Lung (tissue), 12 donors: ENCODE results near the gene MKLN1. TPM values are rescaled to one million over a fixed set of nuclear protein-coding genes. Genes with fewer than 3 reads are reported as not detected.

Experiments used
- ATAC-seq: fragments of 200-7000 bp; cut with Tn5 transposase; one replicate; pipeline ENCODE4 v1.9.1; 2020; ENCODE audit warnings: moderate number of reproducible peaks; ENCODE audit not compliant: insufficient read depth, low FRiP score
- DNase-seq, 3 donors: peaks; one replicate each; pipeline ENCODE4 v3.0.0-alpha.2; 2013 to 2017
- H3K27ac ChIP-seq, 2 donors: one replicate each; pipeline ENCODE4 v1.5.1; 2013; ENCODE audit warnings: mild to moderate bottlenecking in 2 of 2, moderate library complexity in 2 of 2, control low read depth in 1 of 2, inconsistent platforms in 1 of 2, low read depth in 1 of 2, low read length in 1 of 2
- H3K27me3 ChIP-seq, 3 donors: one replicate each; pipeline ENCODE4 v1.5.1; 2013; ENCODE audit warnings: low read length in 2 of 3; ENCODE audit not compliant: control insufficient read depth in 3 of 3, insufficient read depth in 3 of 3
- H3K36me3 ChIP-seq, 4 donors: one replicate each; pipeline ENCODE4 v1.5.1; 2013; ENCODE audit warnings: low read length in 4 of 4, mild to moderate bottlenecking in 1 of 4, moderate library complexity in 1 of 4; ENCODE audit not compliant: control insufficient read depth in 4 of 4, insufficient read depth in 4 of 4
- H3K4me1 ChIP-seq, 5 donors: one replicate each; pipeline ENCODE4 v1.5.1; 2013; ENCODE audit warnings: low read length in 5 of 5, mild to moderate bottlenecking in 2 of 5, moderate library complexity in 1 of 5; ENCODE audit not compliant: control insufficient read depth in 5 of 5, insufficient read depth in 5 of 5
- H3K4me3 ChIP-seq: one replicate; pipeline ENCODE4 v1.5.1; 2013; ENCODE audit warnings: mild to moderate bottlenecking, control low read depth, moderate library complexity
- H3K9ac ChIP-seq, 2 donors: one replicate each; pipeline ENCODE4 v1.5.1; 2013; ENCODE audit warnings: low read length in 2 of 2, control low read depth in 1 of 2; ENCODE audit not compliant: insufficient read depth in 1 of 2
- H3K9me3 ChIP-seq, 4 donors: one replicate each; pipeline ENCODE4 v1.5.1; 2013; ENCODE audit warnings: low read length in 3 of 4, mild to moderate bottlenecking in 1 of 4, moderate library complexity in 1 of 4; ENCODE audit not compliant: control insufficient read depth in 4 of 4, insufficient read depth in 3 of 4
- CTCF ChIP-seq: IDR thresholded peaks from 2 replicates; pipeline ENCODE4 v1.5.1; 2012; ENCODE audit warnings: mild to moderate bottlenecking; ENCODE audit errors: control extremely low read depth, extremely low read depth
- WGBS, 2 donors: extraction: QIAGEN DNeasy Blood & Tissue Kit; methylation state at CpG; one replicate each; pipeline ENCODE4 v1.1.7; 2013; 5-methylcytosine and 5-hydroxymethylcytosine counted together
- polyA plus RNA-seq, 2 donors: library from polyadenylated mRNA; stranded (reverse); fragments of 200-250 nt; gene quantifications; one replicate each; pipeline ENCODE4 v1.2.1, GENCODE V29; 2013
- total RNA-seq, 2 donors: library from RNA; depleted of rRNA in 1 of 2; stranded (reverse); fragments of >200 nt in 1 of 2; gene quantifications; one replicate each; pipeline ENCODE4 v1.2.1, GENCODE V29; 2014 to 2021
- donor health status: control.
- donor health status: control.
- donor health status: Bipolar disorder and iron deficiency.
- donor health status: healthy.
- donor health status: DM: yes; HTN: yes; CAD: no.

Gene MKLN1
- total and polyA plus RNA-seq, 4 donors: 11.6 to 135 (median 27.4) TPM

- Histone ChIP-seq H3K27ac (peak overlapping the region; percentile 38 to 80), H3K27me3 (no peaks in the 10 kb centered on the region), H3K4me3 (no peak overlapping the region), H3K36me3 (no peaks in the 10 kb centered on the region), H3K9me3 (peaks cover 0 to 1% (median 0%) of the 10 kb centered on the region in 4 donors), H3K4me1 (peaks cover 0 to 20% (median 0%) of the 10 kb centered on the region in 5 donors), H3K9ac (no peak overlapping the region)
- ATAC-seq: no peak
- TF ChIP-seq CTCF: no peak
- no peak for DNase-seq
- 70 to 73% methylated on average over 10 of the region's 10 CpGs for WGBS, 2 donors
Observed at GRCh38 chr7:131532570-131533091, 205.0 kb downstream of the MKLN1 start.

GRCh38 chr7:131533151-131533559, 205.5 kb downstream of the MKLN1 start:
- H3K9me3 ChIP-seq: peaks cover 0 to 1% (median 0%) of the 10 kb centered on the region in 4 donors
- no peaks in the 10 kb centered on the region for H3K36me3 ChIP-seq
- 65 to 79% methylated on average over 8 to 9 of the region's 9 CpGs for WGBS, 2 donors
- H3K27me3 ChIP-seq: no peaks in the 10 kb centered on the region
- no peak for DNase-seq
- peaks cover 0 to 23% (median 0%) of the 10 kb centered on the region in 5 donors for H3K4me1 ChIP-seq
- ATAC-seq: no peak
- no peak overlapping the region for H3K9ac ChIP-seq
- TF ChIP-seq CTCF: no peak
- H3K27ac ChIP-seq: peak overlapping the region; percentile 38 to 80
- no peak overlapping the region for H3K4me3 ChIP-seq

GRCh38 chr7:131533566-131534561, 206.2 kb downstream of the MKLN1 start:
- 80 to 86% methylated on average over 15 of the region's 15 CpGs for WGBS, 2 donors
- DNase-seq: no peak
- no peak for TF ChIP-seq CTCF
- no peaks in the 10 kb centered on the region for H3K27me3 ChIP-seq
- no peak overlapping the region for H3K9ac ChIP-seq
- H3K9me3 ChIP-seq: peaks cover 0 to 1% (median 0%) of the 10 kb centered on the region in 4 donors
- H3K4me3 ChIP-seq: no peak overlapping the region
- peaks cover 0 to 28% (median 0%) of the 10 kb centered on the region in 5 donors for H3K4me1 ChIP-seq
- ATAC-seq: no peak
- no peaks in the 10 kb centered on the region for H3K36me3 ChIP-seq
- H3K27ac ChIP-seq: peak overlapping the region in 1 of 2 donors; percentile 57
